Cardiac fibroblast (primary cell): ENCODE results near the gene GPR180.

Experiments
- DNase-seq, 2 donors: peaks; one replicate each; pipeline versions ENCODE4 v3.0.0 to v3.0.0-alpha.2; 2010; ENCODE audit warnings: low read depth in 2 of 2
- H3K4me3 ChIP-seq, 2 donors: replicated peaks in 1 of 2; 1 replicate in 1 of 2; 2 replicates in 1 of 2; pipeline ENCODE4 v1.5.1; 2011; ENCODE audit warnings: low read depth in 2 of 2, low read length in 2 of 2, mild to moderate bottlenecking in 2 of 2, moderate library complexity in 1 of 2
- CTCF ChIP-seq: IDR thresholded peaks from one replicate; pipeline ENCODE4 v1.5.1; 2011; ENCODE audit warnings: low read depth, mild to moderate bottlenecking, low read length, inconsistent platforms

Gene GPR180

GRCh38 chr13:94657167-94657566 is 55.5 kb downstream of the GPR180 start:
- H3K4me3 ChIP-seq = no peak overlapping the region
- TF ChIP-seq CTCF = no peak
- peak; percentile 15 to 66 for DNase-seq

GRCh38 chr13:94658926-94659597 is 57.4 kb downstream of the GPR180 start:
- TF ChIP-seq CTCF = no peak
- DNase-seq = no peak
- no peak overlapping the region for H3K4me3 ChIP-seq

- no peak for TF ChIP-seq CTCF
- no peak for DNase-seq
These were observed 57.9 kb downstream of the GPR180 start for GRCh38 chr13:94659598-94659946.

GRCh38 chr13:94660695-94661326 is 59.2 kb downstream of the GPR180 start:
- H3K4me3 ChIP-seq = no peak overlapping the region
- TF ChIP-seq CTCF = peak; percentile 20
- DNase-seq = peak; percentile 35 to 42

More at GRCh38 chr13:94659598-94659946, 57.9 kb downstream of the GPR180 start:
- no peak overlapping the region for H3K4me3 ChIP-seq

GRCh38 chr13:94661406-94661805 is 59.7 kb downstream of the GPR180 start:
- DNase-seq = no peak
- TF ChIP-seq CTCF = no peak

GRCh38 chr13:94662274-94662945 is 60.8 kb downstream of the GPR180 start:
- no peak overlapping the region for H3K4me3 ChIP-seq
- no peak for DNase-seq
- TF ChIP-seq CTCF = no peak

More at GRCh38 chr13:94661406-94661805, 59.7 kb downstream of the GPR180 start:
- no peak overlapping the region for H3K4me3 ChIP-seq
